Smooth muscle cell of the brain vasculature (primary cell): ENCODE results near the gene ZNF778.

Experiments used
- DNase-seq: peaks from one replicate; pipeline ENCODE4 v3.0.0-alpha.2; 2012; ENCODE audit warnings: low read depth, low spot score

ZNF778 gene

GRCh38 chr16:89217388-89218191, at the start of gene ZNF778:
Gene ZNF778 (plus strand): TSS chr16:89217703. CDS start chr16:89221128, 3,425 bp downstream.
- no peak for DNase-seq

DNA sequence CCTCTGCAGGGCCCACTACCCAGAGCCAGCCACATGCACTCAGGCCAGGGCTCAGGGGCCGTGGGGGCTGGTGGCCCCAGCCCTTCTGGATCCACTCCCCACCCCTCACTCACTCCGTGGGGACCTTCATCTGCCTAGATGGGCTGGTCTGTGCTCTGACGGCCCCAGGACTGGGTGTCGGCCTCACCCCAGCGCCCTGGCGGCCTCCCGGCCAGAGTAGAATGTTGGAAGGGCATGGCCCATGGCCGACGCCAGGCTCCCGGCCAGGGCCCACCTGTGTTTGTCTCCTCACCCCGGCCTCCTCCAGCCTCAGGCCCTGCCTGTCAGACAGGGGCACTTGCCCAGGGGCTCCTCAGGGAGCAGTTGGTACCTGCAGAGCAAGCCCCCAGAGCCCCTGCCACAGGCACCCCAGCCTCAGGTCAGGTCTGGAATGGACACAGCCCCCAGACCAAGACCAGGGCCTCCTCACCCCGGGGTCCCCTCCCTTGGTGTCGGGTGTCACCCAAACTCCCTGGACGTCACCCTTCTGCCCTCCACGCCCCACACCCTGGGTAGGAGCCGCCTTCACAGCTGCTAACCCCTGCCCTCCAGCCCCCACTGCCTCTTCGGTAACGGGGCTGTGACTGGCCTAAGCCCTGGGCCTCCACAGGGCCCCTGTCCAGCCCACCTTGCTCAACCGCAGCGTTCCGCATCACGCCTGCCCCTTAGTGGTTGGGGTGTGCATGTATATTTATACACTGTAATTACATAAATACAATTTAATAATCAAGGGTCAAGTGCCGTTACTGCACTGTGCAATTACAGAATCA, 48.9 kb upstream of the ZNF778 start:
- DNase-seq, result no peak

- DNase-seq, result no peak
Observed at GRCh38 chr16:89169778-89170177, 47.7 kb upstream of the ZNF778 start.

DNA sequence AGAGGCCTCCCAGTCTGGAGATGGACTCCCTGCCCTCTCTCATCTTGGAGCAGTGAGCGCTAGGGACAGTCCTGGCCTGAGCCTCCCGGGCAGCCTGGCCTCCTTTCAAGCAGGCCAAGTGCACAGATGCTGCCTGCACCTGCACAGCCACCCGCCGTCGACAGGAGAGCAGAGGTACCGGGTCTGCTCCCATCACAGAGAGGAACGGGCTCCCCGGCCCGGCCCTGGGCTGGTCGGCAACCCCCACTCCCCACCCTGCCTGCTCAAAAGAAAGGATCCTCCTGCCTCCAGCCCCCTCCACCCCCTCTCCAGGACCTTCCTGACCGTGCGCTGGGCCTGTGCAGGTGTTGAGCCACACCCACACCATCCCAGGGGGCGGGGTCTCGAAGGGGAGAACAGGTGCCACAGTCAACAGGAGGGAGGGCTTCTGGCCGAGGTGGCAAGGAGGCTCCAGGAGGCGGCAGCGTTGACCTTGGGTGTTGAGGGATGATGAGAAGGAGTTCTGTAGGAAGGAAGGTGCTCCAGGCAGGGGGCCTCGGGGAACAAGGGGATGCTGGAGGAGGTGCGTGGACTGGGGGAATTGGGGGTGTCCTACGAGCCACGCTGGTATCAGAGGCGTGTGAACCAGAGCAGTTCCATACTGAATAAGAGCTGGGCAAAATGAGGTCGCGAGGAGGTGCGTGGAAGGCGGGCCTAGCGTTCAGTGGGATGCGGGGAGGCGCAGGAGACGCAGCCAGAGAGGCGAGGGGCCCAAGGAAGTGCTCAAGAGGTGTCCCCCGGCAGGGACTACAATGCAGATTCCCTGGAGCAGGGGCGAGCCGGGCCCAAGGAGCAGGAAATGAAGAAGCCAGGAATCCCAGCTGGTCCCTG, 46.9 kb upstream of the ZNF778 start:
- DNase-seq, result no peak

DNA sequence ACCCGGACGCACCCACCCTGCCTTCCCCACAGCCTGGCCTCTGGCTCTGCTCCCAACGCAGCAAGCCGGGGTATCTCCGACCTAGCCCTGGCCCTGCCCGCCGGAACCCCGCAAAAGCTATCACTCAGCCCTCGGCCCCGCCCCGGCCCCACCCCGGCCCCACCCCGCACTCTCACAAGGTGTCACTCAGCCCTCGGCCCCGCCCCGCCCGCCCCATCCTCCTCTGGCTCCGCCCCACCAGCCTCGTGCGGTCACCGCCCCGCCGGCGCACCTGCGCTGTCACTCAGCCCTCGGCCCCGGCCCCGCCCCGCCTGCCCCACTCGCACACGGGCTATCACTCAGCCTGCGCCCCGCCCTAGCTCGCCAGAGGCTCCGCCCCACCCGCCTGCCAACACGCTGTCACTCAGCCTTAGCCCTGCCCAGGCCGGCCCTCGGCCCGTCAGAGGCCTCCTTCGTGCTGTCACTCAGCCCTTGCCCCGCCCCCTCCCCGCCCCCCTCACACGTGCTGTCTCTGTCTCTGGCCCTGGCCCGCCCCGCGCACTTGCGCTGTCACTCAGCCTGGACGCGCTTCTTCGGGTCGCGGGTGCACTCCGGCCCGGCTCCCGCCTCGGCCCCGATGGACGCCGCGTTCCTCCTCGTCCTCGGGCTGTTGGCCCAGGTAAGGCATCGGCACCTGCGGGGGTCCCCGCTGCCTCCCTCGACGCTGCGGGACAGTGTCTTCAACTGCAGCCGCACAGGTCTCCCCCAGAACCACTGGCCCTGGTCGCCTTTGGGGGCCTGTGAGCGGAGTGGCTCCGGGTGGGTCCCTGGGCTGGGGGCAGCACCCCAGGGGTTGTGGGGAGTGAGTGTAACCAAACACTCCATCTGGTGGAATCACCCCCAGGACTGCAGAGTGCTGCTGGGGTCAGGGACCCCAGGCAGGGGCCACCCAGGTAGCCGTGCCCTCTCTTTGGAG, 46.0 kb upstream of the ZNF778 start, which contains the start of gene CDH15:
Gene CDH15 (plus strand): TSS at position 533 of the 955 bp plus-strand sequence. CDS start 84 bp downstream, at position 617.
- peak; percentile 36 for DNase-seq

- no peak for DNase-seq
Observed at GRCh38 chr16:89172171-89172527, 45.4 kb upstream of the ZNF778 start.

DNA sequence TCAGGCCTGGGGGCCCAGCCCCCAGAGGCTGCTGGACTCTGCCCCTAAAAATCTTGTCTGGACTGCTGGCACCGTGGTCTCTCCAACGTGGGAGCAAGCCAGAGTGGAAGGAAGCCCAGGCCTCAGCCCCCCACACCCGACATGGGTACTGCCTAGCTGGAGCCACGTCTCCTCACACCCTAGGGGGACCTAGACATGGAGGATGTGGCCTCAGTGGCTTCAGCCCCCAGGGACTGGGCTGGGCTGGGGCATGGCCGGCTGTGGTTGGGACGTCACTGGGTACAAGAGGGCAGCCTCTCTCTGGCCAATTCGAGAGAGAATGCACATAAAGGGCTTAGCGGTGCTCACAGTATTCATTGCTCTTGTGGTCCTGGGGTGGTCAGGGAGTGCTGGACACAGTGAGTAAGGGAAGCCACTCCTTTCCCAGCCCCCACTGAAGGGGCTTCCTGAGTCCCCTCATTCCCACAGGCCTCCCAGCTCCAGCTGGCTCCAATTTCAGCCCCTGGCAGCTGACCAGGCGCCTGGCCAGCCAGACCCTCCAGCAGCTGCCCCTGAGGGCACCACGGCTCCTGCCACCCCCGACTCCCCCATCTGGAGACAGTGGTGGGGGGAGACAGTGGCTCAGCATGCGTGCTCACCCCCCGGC, 44.9 kb upstream of the ZNF778 start:
- no peak for DNase-seq

GRCh38 chr16:89173174-89173921, 44.2 kb upstream of the ZNF778 start:
- no peak for DNase-seq

- no peak for DNase-seq
Observed at GRCh38 chr16:89174055-89174827, 43.3 kb upstream of the ZNF778 start.

- no peak for DNase-seq
Observed at GRCh38 chr16:89174877-89175276, 42.6 kb upstream of the ZNF778 start.

GRCh38 chr16:89175280-89176146, 42.0 kb upstream of the ZNF778 start:
- no peak for DNase-seq

DNA sequence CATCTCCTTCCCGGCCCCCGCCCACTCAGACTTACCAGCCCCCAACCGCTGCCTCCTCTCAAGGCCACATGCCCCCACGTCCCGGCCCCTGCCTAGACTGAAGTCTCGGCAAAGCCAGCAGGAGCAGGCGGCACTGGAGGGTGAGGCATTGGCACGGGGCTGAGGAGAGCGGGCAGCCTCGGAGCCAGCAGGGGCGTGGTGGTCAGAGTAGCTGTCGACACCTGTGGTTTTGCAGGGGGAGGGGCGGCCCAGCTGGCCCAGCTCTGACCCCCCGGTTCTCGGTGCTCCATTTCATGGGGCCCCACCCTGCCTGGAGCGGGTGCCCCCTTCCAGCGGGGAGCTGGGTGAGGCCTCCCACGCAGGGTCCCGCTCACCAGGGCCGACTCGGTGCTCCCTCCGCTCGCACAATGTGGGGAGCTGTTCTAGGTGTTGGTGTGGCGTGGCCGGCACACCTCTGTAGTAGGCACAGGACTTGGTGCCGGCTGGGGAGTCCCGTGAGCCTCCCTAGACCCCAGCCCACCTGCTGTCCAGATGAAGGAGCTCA, 41.3 kb upstream of the ZNF778 start:
- no peak for DNase-seq

- no peak for DNase-seq
Observed at GRCh38 chr16:89176717-89177116, 40.8 kb upstream of the ZNF778 start.

- DNase-seq, result no peak
Observed at GRCh38 chr16:89177501-89177900, 40.0 kb upstream of the ZNF778 start.

GRCh38 chr16:89178453-89179147, 38.9 kb upstream of the ZNF778 start:
- DNase-seq, result no peak

DNA sequence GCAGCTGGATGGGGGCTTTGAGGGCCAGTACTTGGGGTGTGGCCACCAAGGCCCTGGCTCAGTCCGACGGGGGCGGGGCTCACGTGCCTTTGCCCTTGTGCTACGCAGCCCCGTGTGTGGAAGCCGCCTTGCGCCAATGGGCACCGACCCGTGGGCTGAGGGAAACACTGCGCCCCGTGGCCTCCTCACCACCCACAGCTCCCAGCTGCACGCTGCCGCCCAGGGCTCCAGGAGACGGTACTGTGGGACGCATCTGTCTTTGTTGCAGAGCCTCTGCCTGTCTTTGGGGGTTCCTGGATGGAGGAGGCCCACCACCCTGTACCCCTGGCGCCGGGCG, 38.4 kb upstream of the ZNF778 start:
- no peak for DNase-seq
